Subcutaneous adipose tissue (tissue), 4 donors: Measurements from ENCODE around the gene ITGA5. TPM values are rescaled to one million over a fixed set of nuclear protein-coding genes. Genes with fewer than 3 reads are reported as not detected.

Experiments used
- CTCF ChIP-seq: fragments of 450-650 bp; IDR thresholded peaks from one replicate; pipeline ENCODE4 v1.5.1; 2016; ENCODE audit warnings: low read depth, mild to moderate bottlenecking, control low read depth, antibody characterized with exemption, moderate library complexity
- total RNA-seq, 4 donors: library from RNA; depleted of rRNA; stranded (reverse); fragments of >200 nt; gene quantifications; one replicate each; pipeline ENCODE4 v1.1.0, GENCODE V29; 2016

The ITGA5 gene
- total RNA-seq, 4 donors from 2014 or later = 81.5 to 150 (median 109) TPM

GRCh38 chr12:54359762-54360351 is 59.2 kb downstream of the ITGA5 start:
- no peak for TF ChIP-seq CTCF

GRCh38 chr12:54358945-54359761 is 59.9 kb downstream of the ITGA5 start:
- TF ChIP-seq CTCF = no peak

- TF ChIP-seq CTCF = no peak
These were observed 60.7 kb downstream of the ITGA5 start for GRCh38 chr12:54358191-54358944.

GRCh38 chr12:54357506-54358190 is 61.4 kb downstream of the ITGA5 start:
- TF ChIP-seq CTCF = no peak

- TF ChIP-seq CTCF = no peak
These were observed 62.1 kb downstream of the ITGA5 start for GRCh38 chr12:54356951-54357356.

GRCh38 chr12:54356228-54356627 is 62.8 kb downstream of the ITGA5 start:
- TF ChIP-seq CTCF = no peak
